Glomerular visceral epithelial cell (primary cell): ENCODE measurements around the gene DHX32.
"Not testable (repeated sequence)": the region's sequence is repeated elsewhere in the genome, so short reads cannot be mapped to it uniquely, and the experiment has no call there.

Experiments used
- DNase-seq: peaks from one replicate; pipeline ENCODE4 v3.0.0-alpha.2; 2016; ENCODE audit errors: extremely low spot score

The DHX32 gene

DNA sequence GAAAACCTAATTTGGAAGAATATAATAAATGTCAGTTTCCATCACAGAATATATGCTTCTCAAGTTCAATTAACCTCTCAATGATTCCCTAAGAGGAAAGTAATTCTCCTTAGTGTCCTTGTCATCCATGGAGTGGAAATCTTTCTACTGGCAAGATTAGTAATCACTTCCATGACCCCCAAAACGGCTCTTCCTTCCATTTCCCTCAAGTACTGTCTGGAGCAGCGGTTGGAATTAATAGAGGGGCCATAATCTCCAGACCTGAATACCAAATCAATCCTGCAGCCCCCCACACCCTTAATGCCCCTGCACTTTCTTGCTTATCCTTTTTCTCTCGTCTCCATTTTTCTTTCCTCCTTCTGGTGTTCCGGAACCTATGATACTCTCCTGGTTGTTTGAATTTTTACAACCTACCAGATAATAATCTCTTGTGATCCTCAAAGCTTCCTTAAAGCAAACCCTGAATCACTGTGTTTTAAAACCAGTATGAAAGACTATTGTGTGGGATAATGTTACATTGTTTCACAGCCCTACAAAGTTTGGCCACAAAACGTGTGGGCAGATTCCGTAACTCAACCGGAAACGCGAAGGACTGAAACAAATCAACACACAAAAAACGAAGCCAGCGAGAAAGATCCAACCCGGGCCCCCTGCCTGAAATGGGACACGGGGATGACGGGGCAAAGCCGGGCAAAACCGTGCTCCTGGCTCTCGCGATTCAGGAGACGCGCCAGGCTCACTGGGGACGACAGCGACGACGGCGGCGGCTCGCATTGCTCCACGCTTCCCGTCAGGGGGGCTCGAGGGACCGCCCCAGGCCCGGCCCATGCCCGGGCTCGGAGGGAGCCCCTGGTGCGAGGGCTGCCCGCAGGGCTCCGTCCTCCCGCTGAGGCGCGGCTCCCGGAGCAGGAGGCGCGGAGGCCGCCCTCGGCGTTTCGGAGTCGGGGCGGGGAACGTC, 14.3 kb upstream of the DHX32 start:
- peak; percentile 57 for DNase-seq

GRCh38 chr10:125894176-125894575, 13.1 kb upstream of the DHX32 start:
- not testable (repeated sequence) for DNase-seq

DNA sequence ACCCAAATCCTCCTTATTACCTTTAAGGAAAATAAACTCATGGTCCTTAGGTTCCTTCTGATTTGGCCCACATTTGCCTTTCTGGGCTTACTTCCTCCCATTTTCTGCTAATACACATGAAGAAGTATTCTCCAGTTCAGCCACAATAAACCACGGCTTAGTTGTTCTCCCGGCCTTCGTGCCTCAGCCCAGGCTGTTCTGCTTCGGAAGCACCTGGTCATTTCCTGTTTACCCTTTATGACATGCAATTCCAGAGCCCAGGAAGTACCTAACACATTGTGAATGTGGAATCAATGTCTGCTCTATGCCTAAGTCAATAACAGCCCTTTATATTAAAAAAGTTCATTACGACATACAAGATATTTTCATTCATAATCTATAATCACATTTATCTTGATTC, 11.3 kb upstream of the DHX32 start:
- not testable (repeated sequence) for DNase-seq

DNA sequence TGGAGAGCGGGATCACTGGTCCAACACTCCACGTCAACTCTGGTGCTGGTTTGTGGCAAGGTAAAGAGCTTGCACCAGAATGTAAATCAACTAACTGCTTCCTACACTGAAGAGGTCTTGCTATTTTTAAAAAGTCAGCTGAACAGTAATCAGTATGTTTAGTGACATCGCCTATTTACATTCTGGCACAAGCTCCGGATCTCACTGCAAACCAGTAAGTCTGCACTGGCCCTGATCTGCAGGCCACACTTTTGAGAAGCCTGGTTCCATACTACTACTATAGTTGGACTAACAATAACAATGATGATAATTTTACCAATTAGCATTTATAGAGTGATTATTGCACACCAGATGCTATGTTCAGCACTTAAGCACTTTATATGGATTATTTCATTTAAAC, 8.3 kb upstream of the DHX32 start:
- not testable (repeated sequence) for DNase-seq

DNA sequence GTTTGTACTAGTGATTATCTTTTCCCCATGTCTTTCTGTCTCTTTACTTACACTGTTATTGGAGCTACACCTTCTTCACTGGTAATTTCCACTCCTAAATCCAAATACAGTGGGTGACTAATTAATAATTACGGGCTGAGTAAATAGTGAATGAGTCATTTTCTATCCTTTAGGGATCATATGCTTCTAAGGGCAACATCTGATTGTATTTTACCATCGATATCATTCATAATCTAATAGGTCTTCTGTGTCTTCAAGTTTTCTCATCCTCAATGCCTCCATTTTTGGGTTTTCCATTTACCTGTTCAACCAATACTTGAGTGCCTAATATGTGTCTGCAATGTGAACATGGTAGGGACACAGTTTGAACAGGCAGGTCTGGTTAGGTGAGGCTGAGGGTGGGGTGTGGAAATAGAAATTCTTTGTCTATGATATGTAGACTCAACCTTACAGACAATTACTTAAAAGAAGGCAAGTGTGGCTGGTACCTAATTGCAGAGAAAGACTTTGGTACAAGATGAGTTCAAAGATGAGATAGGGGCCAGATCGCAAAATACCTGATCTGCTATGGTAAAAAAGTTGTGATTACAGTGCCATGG, 5.9 kb upstream of the DHX32 start:
- DNase-seq = no peak

GRCh38 chr10:125883211-125883610, 2.1 kb upstream of the DHX32 start:
- no peak for DNase-seq

- DNase-seq = peak; percentile 42
Measured at GRCh38 chr10:125882596-125882995, 1.5 kb upstream of the DHX32 start.

GRCh38 chr10:125880719-125881118, 373 bp downstream of the DHX32 start:
- no peak for DNase-seq

- DNase-seq = peak; percentile 77
Measured at GRCh38 chr10:125878957-125879835, 1.9 kb downstream of the DHX32 start.

- DNase-seq = no peak
Measured at GRCh38 chr10:125871338-125871737, 9.8 kb downstream of the DHX32 start.

- peak; percentile 50 for DNase-seq
Measured at GRCh38 chr10:125868372-125868975, 12.6 kb downstream of the DHX32 start.

DNA sequence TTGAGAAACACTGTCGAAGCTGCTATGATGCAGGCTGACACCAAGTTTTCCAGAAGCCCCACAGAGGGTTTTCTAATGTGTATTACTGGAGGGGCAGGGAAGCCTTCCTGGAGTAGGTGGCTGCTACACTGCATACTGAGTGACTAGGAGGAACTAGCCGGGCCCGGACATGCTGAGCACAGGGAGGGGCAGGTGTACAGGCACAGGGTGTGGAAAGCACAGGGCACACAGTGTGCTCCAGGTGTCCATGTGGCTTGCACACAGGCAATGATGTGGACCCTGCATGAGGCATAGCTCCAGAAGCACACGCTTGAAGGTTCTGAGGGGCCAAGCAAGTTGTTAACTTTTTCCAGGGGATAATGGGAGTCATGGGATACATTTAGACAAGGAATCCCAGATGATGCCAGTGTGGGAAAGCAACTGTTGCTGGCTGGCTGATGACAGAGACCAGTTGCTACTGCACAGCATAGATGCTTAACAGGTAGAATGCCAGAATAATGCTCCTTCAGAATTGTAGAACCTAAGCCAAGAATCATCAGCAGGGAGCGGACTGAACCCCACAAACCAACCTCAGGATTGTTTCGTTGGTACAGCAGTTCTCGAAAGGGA, 14.6 kb downstream of the DHX32 start:
- no peak for DNase-seq

DNA sequence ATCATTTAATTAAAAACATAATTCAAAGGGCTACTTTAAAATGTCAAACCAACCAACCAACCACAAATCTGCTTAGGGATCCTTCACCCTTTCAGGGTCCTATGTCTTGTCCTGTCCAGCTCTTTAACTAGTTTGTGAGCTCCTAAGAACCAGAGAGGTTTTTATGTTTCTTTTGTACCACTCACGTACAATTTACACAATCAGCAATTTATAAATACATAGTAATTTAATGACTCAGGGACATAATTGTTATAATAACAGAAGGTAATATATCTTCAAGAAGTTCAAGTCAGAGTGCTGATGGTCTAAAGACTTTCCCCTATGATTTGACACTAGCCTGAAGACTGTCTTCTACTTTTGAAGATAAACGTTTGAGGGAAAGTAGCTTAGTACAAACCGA, 16.0 kb downstream of the DHX32 start:
- DNase-seq = no peak

- DNase-seq = no peak
Measured at GRCh38 chr10:125859128-125859817, 21.8 kb downstream of the DHX32 start.

- no peak for DNase-seq
Measured at GRCh38 chr10:125857185-125857760, 23.8 kb downstream of the DHX32 start.

GRCh38 chr10:125852487-125852886, 28.6 kb downstream of the DHX32 start:
- DNase-seq = no peak

DNA sequence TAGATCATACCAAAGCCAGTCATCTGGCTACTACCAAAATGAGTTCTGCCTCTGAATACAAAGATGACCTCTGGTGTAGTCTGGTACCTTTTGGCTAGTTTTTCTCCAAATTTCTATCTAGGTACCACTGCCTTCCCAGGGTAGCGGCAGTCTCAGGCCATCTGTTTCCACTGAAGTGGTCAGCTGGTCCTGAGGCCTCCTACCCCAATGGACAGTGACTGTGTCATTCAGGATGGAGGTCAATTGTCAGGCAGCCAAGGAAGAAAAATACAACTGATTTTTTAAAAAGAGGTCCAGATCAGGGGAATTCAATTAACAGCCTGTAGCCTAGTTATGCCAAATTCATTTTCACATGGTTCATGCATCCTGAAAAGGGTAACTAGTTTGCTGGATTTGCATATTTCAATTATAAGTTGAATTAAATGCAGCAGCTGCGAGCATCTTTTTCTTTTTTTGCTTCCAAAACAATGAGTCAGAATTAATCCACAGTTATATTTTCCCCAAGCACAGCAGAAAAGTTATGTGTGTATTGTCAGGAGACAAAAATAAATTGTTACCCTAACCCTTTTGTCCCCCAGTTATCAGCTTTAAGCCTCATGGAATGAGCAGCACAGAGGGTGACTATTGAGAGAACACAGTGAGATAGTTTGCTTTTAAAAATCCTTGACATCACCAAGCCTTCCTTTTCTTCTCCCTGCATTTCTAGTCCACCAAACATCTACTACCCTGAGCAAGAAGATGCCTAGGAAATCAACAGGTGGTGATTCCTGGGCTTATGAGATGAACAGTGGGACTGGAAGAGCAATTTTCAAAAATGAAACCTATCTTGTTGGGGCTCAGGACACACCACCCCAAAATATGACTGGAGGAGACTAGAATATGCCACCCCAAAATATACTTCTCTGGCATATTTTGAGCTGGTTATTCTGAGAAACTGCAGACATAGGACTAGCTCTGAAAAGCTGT, 30.0 kb downstream of the DHX32 start:
- no peak for DNase-seq

DNA sequence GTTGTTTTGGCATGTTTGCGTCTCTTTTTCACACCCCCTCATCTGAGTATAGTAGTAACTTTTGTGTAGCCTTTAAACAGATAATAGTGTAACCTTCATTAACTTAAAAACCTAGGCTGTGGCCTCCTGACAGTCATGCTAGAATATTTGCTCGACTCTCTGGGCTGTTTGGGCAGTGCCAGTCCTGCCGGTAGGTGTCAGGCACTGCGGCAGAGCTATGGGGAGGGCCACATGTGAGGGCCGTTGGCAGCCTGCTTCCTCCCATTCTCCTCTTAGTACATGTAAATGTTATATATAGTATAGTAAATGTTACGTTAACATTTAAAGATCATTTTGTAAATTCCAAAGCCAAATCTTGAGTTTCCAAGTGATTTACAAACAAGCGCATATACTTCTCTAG, 31.6 kb downstream of the DHX32 start:
- no peak for DNase-seq

DNA sequence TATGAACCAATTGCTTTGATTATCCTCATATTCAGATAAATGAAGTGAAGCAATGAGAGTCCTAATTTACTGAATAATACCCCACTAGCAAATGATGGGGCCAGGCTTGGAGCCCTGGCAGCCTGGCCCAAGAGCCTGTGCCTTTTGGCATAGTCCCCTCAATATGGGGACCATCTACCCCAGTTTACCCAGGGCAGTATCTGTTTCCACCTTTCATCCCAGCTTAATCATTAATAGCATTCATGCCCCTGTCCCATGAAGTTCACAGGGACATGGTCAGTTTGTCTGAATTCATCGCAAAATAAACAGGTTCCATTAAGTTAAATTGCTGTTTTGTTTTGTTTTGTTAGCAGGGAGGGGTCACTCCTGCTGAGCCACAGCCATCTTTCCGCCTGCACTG, 32.2 kb downstream of the DHX32 start:
- no peak for DNase-seq
